ENCODE results near the gene CCDC93.
"Not testable (repeated sequence)": the region's sequence is repeated elsewhere in the genome, so short reads cannot be mapped to it uniquely, and the experiment has no call there.

CCDC93 gene

GRCh38 chr2:118045286-118045685, 31.4 kb upstream of the CCDC93 start:
- DNase-seq, result no peak

GRCh38 chr2:118044854-118045253, 31.0 kb upstream of the CCDC93 start:
- no peak for DNase-seq

GRCh38 chr2:118044103-118044716, 30.3 kb upstream of the CCDC93 start:
- DNase-seq, result no peak

GRCh38 chr2:118040891-118041290, 27.0 kb upstream of the CCDC93 start:
- no peak for DNase-seq

GRCh38 chr2:118032169-118033013, 18.5 kb upstream of the CCDC93 start:
- peak; percentile 40 for DNase-seq

- DNase-seq, result no peak
These were observed 17.7 kb upstream of the CCDC93 start for GRCh38 chr2:118031566-118031965.

- no peak for DNase-seq
These were observed 15.2 kb upstream of the CCDC93 start for GRCh38 chr2:118029025-118029424.

GRCh38 chr2:118021356-118021755, 7.5 kb upstream of the CCDC93 start:
- DNase-seq, result no peak

GRCh38 chr2:118019821-118020220, 6.0 kb upstream of the CCDC93 start:
- DNase-seq, result no peak

- no peak for DNase-seq
These were observed 3.0 kb upstream of the CCDC93 start for GRCh38 chr2:118016911-118017310.

- not testable (repeated sequence) for DNase-seq
These were observed 1.9 kb upstream of the CCDC93 start for GRCh38 chr2:118015761-118016160.

- no peak for DNase-seq
These were observed 588 bp upstream of the CCDC93 start for GRCh38 chr2:118014492-118014824.

- DNase-seq, result no peak
These were observed 598 bp downstream of the CCDC93 start for GRCh38 chr2:118013221-118013723.

GRCh38 chr2:118012778-118013177, 1.1 kb downstream of the CCDC93 start:
- no peak for DNase-seq

GRCh38 chr2:118010473-118010872, 3.4 kb downstream of the CCDC93 start:
- DNase-seq, result no peak

GRCh38 chr2:118006861-118007260, 7.0 kb downstream of the CCDC93 start:
- DNase-seq, result no peak

- no peak for DNase-seq
These were observed 7.5 kb downstream of the CCDC93 start for GRCh38 chr2:118006326-118006725.

GRCh38 chr2:118003396-118003824, 10.5 kb downstream of the CCDC93 start:
- peak; percentile 83 for DNase-seq

- DNase-seq, result no peak
These were observed 13.8 kb downstream of the CCDC93 start for GRCh38 chr2:118000041-118000440.

GRCh38 chr2:117997872-117998454, 15.9 kb downstream of the CCDC93 start:
- no peak for DNase-seq

GRCh38 chr2:117996525-117996924, 17.3 kb downstream of the CCDC93 start:
- DNase-seq, result no peak

GRCh38 chr2:117994729-117995128, 19.1 kb downstream of the CCDC93 start:
- no peak for DNase-seq

GRCh38 chr2:117989854-117990438, 23.9 kb downstream of the CCDC93 start:
- no peak for DNase-seq

- no peak for DNase-seq
These were observed 26.7 kb downstream of the CCDC93 start for GRCh38 chr2:117987121-117987520.
